Glutamatergic neuron (in vitro differentiated cells): ENCODE data around the gene MRPL41. TPM values are rescaled to one million over a fixed set of nuclear protein-coding genes. Genes with fewer than 3 reads are reported as not detected.

Experiments
- DNase-seq: peaks from one replicate; pipeline ENCODE4 v3.0.0; 2022
- H3K27ac Mint-ChIP-seq: one replicate; pipeline ENCODE4 v1.8.0; 2020; ENCODE audit warnings: mild to moderate bottlenecking, mixed read lengths, inconsistent platforms; ENCODE audit not compliant: unreplicated experiment
- H3K27me3 Mint-ChIP-seq: one replicate; pipeline ENCODE4 v1.8.0; 2020; ENCODE audit warnings: mild to moderate bottlenecking, moderate library complexity, mixed read lengths, inconsistent platforms; ENCODE audit not compliant: unreplicated experiment
- H3K36me3 Mint-ChIP-seq: one replicate; pipeline ENCODE4 v1.8.0; 2020; ENCODE audit warnings: mild to moderate bottlenecking, mixed read lengths, inconsistent platforms; ENCODE audit not compliant: unreplicated experiment
- H3K4me1 Mint-ChIP-seq: one replicate; pipeline ENCODE4 v1.8.0; 2020; ENCODE audit warnings: mild to moderate bottlenecking, low read depth, mixed read lengths, inconsistent platforms; ENCODE audit not compliant: unreplicated experiment
- H3K4me3 Mint-ChIP-seq: one replicate; pipeline ENCODE4 v1.8.0; 2020; ENCODE audit warnings: mild to moderate bottlenecking, mixed read lengths, inconsistent platforms; ENCODE audit not compliant: unreplicated experiment
- H3K9me3 Mint-ChIP-seq: one replicate; pipeline ENCODE4 v1.8.0; 2020; ENCODE audit warnings: mild to moderate bottlenecking, moderate library complexity, mixed read lengths, inconsistent platforms; ENCODE audit not compliant: unreplicated experiment
- total RNA-seq: library from RNA; stranded (reverse); fragmentation: NEBNext Ultra II Directional; extraction: Animal tissue kit (Norgen Biotek cat#: 25700); gene quantifications from one replicate; pipeline ENCODE4 v1.2.1, GENCODE V29; 2021; ENCODE audit not compliant: unreplicated experiment
- TF ChIP-seq, protein P1 (sequence below): fragments of 200-600 bp; sonication (generic); IDR thresholded peaks from one replicate; pipeline ENCODE4 v1.5.0; 2021; ENCODE audit not compliant: partially characterized antibody, unreplicated experiment

MRPL41 gene
- total RNA-seq, 1 donor from 2014 or later = 48.9 TPM

DNA sequence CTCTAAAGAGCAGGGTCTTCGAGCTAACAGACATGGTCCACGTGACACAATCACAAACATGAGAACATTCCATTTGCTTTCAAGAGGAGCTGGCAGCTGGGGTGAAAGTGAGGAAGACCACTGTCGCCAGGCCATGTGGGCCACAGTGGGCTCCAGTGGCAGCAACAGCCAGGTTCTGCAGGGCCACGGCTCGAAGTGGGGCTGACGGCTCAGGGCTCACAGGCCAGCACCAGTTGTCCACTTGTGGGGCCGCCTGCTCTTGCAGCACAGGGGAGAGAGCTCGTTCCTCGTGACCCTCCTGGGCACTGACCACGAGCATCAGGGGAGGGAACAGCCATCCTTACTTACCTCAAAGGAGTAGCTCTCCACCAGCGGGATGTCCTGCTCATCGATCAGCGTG, 36.6 kb downstream of the MRPL41 start:
- Mint-ChIP-seq H3K4me3 (peak overlapping the region; percentile 87), H3K9me3 (peaks cover 4% of the 10 kb centered on the region), H3K27ac (no peak overlapping the region), H3K27me3 (peaks cover 3% of the 10 kb centered on the region), H3K36me3 (no peaks in the 10 kb centered on the region), H3K4me1 (no peaks in the 10 kb centered on the region)
- TF ChIP-seq, protein P1, sequence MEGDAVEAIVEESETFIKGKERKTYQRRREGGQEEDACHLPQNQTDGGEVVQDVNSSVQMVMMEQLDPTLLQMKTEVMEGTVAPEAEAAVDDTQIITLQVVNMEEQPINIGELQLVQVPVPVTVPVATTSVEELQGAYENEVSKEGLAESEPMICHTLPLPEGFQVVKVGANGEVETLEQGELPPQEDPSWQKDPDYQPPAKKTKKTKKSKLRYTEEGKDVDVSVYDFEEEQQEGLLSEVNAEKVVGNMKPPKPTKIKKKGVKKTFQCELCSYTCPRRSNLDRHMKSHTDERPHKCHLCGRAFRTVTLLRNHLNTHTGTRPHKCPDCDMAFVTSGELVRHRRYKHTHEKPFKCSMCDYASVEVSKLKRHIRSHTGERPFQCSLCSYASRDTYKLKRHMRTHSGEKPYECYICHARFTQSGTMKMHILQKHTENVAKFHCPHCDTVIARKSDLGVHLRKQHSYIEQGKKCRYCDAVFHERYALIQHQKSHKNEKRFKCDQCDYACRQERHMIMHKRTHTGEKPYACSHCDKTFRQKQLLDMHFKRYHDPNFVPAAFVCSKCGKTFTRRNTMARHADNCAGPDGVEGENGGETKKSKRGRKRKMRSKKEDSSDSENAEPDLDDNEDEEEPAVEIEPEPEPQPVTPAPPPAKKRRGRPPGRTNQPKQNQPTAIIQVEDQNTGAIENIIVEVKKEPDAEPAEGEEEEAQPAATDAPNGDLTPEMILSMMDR = no peak
- no peak for DNase-seq

DNA sequence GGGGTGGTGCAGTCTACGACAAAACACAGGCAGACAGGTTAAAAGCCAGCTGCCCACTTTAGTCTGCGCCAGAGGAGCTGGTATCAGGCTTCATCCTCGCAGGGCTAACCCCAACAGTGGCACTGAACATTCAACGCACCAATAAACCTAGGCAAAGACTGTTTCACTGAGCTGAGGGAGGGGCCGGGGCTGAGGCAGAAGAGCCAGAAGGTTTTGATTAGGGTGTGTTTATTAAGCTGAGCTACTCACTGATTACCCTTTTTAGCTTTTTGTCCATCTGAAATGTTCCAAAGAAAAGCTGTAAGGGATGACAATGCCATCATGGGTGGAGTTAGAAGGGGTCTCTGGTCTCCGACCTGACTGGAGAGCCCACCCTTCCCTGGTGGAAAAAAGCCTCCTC, 37.2 kb downstream of the MRPL41 start:
- DNase-seq = no peak
- Mint-ChIP-seq H3K4me3 (peak overlapping the region; percentile 87), H3K9me3 (peaks cover 7% of the 10 kb centered on the region)

DNA sequence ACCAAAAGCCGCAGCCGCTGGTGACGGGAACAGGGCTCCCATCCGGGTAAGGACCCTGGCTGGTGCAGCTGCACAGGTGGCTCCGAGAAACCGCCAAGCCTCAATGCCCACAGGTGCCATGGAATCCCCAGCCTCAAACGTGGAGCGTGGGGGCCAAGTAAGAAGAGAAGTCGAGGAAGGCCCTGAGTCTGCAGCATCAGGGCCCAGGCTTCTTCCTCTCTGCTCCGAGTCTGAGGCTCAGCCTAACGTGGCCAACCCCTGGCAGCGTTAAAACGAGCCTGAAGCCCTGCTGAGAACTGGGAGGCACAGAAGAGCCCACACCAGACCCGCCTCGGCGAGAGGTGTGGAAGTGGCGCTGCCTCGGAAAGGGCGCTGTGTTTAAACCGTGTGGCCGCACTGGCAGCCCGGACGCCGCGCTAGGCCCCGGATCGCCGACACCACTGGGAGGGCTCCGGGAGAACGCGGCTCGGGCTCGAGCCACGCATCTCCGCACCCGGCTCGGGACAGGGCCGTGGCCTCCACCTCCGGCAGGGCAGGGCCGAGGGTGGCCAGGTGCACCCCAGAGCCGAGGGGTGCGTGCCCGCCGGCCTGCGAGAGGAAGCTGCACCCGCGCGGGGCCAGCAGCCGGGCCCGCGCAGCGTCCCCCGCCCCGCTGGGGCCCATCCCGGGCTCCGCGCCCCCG, 37.9 kb downstream of the MRPL41 start:
- H3K9me3 Mint-ChIP-seq = peaks cover 7% of the 10 kb centered on the region
- H3K27me3 Mint-ChIP-seq = peaks cover 1% of the 10 kb centered on the region
- peak; percentile 49 for DNase-seq
- no peaks in the 10 kb centered on the region for H3K36me3 Mint-ChIP-seq
- no peak overlapping the region for H3K27ac Mint-ChIP-seq
- H3K4me3 Mint-ChIP-seq = peak overlapping the region; percentile 87
- H3K4me1 Mint-ChIP-seq = peaks cover 3% of the 10 kb centered on the region
- TF ChIP-seq, protein P1 = no peak

More for the DNA sequence above, 37.2 kb downstream of the MRPL41 start:
- H3K27me3 Mint-ChIP-seq = peaks cover 3% of the 10 kb centered on the region
- TF ChIP-seq, protein P1 = no peak
- peaks cover 3% of the 10 kb centered on the region for H3K4me1 Mint-ChIP-seq
- no peak overlapping the region for H3K27ac Mint-ChIP-seq
- no peaks in the 10 kb centered on the region for H3K36me3 Mint-ChIP-seq

DNA sequence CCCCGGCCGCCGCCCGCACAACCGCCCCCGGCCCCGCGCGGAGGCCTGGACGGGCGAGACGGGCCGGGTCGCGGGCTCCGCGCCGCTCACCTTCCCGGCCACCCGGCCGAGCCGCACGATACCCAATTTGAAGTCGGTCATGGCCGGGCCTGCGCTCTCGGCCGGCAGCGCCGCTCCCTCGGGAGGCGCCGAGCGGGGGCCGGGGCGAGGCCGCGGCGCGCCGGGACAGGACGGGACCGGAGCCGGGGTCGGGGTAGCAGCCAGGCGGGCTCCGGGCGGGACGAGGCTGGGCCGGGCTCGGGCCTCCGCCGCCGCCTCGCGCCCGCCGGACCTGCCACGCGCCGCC, 38.4 kb downstream of the MRPL41 start:
- H3K4me1 Mint-ChIP-seq = peaks cover 3% of the 10 kb centered on the region
- TF ChIP-seq, protein P1 = no peak
- H3K27me3 Mint-ChIP-seq = peaks cover 1% of the 10 kb centered on the region
- no peak overlapping the region for H3K27ac Mint-ChIP-seq
- H3K4me3 Mint-ChIP-seq = no peak overlapping the region
- no peak for DNase-seq
- no peaks in the 10 kb centered on the region for H3K36me3 Mint-ChIP-seq
- peaks cover 7% of the 10 kb centered on the region for H3K9me3 Mint-ChIP-seq
